H1 (cell line): ENCODE results near the gene DFFA.

Experiments used
- BACH1 ChIP-seq: IDR thresholded peaks from 2 replicates; pipeline ENCODE4 v1.6.1; 2012; ENCODE audit warnings: low read length, improper control_type of control experiment
- POLR2AphosphoS5 ChIP-seq: IDR thresholded peaks from 2 replicates; pipeline ENCODE4 v1.6.1; 2011; ENCODE audit warnings: low read depth, low read length
- TF ChIP-seq, protein P1 (sequence below), 3 experiments: IDR thresholded peaks; 1 replicate in 2 of 3; 2 replicates in 1 of 3; pipeline versions ENCODE4 v1.5.1 to v1.6.1; 2011; ENCODE audit warnings: low read length in 3 of 3, mild to moderate bottlenecking in 3 of 3, inconsistent platforms in 2 of 3, low read depth in 1 of 3, moderate library complexity in 1 of 3; ENCODE audit not compliant: insufficient read depth in 1 of 3; ENCODE audit errors: control extremely low read depth in 1 of 3

GRCh38 chr1:10470043-10470442 lies 2.3 kb downstream of the DFFA start:
- TF ChIP-seq POLR2AphosphoS5 (no peak), BACH1 (no peak)
- TF ChIP-seq, protein P1, sequence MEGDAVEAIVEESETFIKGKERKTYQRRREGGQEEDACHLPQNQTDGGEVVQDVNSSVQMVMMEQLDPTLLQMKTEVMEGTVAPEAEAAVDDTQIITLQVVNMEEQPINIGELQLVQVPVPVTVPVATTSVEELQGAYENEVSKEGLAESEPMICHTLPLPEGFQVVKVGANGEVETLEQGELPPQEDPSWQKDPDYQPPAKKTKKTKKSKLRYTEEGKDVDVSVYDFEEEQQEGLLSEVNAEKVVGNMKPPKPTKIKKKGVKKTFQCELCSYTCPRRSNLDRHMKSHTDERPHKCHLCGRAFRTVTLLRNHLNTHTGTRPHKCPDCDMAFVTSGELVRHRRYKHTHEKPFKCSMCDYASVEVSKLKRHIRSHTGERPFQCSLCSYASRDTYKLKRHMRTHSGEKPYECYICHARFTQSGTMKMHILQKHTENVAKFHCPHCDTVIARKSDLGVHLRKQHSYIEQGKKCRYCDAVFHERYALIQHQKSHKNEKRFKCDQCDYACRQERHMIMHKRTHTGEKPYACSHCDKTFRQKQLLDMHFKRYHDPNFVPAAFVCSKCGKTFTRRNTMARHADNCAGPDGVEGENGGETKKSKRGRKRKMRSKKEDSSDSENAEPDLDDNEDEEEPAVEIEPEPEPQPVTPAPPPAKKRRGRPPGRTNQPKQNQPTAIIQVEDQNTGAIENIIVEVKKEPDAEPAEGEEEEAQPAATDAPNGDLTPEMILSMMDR (IDR thresholded peaks at IDR 0.05; ENCODE audit: control extremely low read depth in 1 of 3, insufficient read depth in 1 of 3, low read depth in 1 of 3, low read length in 3 of 3) = no peak
